ENCODE data around the gene IL1RL1.

IL1RL1 gene

DNA sequence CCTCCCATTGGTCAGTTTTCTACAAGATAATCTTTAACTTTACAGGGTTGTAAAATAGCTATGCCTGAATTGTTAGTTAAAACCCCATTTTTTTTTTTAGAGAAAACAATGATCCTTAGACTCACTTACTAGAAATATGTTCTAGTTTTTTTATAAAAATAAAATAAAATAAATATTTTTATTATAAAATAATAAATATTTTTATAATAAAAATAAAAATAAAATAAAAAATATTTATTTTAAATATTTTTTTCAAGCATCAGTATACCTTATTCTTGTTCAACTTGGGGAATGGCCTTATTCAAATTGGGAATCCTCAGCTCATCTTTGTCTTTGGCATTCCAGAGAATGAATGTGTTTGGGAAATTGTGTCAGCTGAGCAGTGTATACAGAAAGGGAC, 20.8 kb upstream of the IL1RL1 start:
- TF ChIP-seq, protein P1, sequence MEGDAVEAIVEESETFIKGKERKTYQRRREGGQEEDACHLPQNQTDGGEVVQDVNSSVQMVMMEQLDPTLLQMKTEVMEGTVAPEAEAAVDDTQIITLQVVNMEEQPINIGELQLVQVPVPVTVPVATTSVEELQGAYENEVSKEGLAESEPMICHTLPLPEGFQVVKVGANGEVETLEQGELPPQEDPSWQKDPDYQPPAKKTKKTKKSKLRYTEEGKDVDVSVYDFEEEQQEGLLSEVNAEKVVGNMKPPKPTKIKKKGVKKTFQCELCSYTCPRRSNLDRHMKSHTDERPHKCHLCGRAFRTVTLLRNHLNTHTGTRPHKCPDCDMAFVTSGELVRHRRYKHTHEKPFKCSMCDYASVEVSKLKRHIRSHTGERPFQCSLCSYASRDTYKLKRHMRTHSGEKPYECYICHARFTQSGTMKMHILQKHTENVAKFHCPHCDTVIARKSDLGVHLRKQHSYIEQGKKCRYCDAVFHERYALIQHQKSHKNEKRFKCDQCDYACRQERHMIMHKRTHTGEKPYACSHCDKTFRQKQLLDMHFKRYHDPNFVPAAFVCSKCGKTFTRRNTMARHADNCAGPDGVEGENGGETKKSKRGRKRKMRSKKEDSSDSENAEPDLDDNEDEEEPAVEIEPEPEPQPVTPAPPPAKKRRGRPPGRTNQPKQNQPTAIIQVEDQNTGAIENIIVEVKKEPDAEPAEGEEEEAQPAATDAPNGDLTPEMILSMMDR (conservative IDR thresholded peaks at IDR 0.05; ENCODE audit: low read depth, low read length), result no peak
- DNase-seq (ENCODE audit: low read depth), result no peak
- H3K4me3 ChIP-seq (ENCODE audit: low read depth, low read length), result no peak overlapping the region

DNA sequence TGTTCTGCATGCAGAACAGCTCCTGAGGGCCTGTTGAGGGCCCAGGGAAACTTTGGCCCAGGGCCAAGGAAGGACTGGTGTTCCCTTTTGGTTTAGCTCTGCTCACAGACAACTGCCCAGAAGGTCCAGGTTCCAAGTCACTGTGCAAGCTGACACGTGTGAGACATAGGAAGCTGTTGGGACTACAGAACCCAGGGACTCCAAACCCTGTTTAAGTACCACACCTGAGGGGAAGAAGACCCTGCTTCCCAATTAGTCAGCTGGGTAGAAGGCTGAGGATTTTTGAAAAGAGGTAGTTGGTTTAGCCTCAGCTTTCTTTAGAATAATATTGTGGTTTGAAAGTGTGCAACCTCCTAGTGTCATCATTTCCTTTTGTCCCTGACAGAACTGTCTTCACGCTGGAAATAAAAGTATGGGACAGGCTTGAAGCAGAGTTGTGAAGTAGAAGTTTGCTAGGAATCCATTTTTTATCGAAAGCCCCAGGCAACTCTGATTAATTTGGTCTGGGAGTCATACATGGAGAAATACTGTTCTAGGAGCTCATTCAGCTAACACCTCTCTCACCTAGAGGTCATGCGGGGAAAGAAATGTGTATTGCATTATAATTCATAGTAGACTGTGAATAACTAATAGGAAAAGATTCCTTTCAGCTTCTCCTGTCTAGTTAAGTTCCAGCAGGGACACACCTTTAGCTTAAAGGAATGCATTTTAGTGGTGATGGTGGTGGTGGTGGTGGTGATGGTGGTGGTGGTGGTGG, 19.9 kb upstream of the IL1RL1 start:
- no peak overlapping the region for H3K4me3 ChIP-seq (ENCODE audit: low read depth, low read length)
- TF ChIP-seq, protein P1 (conservative IDR thresholded peaks at IDR 0.05; ENCODE audit: low read depth, low read length), result no peak
- DNase-seq (ENCODE audit: low read depth), result no peak

DNA sequence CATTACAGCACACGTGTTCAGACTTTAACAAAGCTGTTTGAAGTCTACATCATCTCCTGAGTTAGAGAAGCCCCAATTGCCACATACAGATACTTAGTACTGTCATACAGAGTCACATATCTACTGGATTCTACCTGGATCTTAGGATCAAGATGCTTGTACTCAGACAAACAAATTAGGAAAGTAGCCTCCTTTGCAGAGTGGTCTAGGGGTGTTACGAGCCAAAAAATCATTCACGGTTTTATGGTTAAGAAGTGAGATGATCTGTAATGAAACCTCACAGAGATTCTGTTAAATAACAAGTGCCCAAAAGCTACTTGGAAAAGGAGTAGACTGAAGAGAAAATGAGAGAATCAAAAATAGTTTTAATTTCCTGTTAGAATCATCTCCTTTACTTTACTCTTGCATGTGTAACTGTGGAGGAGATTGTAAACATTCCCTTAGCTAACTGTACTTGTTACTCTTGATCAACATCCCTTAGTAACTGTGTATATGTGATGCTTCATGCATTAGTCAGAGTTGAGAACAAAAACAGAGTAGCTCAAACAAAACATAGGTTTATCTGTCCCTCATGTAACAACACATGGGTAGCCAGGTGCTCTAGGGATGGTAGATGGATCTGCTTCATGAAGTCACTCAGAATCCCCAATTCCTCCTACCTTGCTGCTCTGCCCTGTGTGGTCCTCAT, 16.4 kb upstream of the IL1RL1 start:
- DNase-seq (ENCODE audit: low read depth), result peak; percentile 87
- TF ChIP-seq, protein P1 (conservative IDR thresholded peaks at IDR 0.05; ENCODE audit: low read depth, low read length), result no peak
- H3K4me3 ChIP-seq (ENCODE audit: low read depth, low read length), result no peak overlapping the region

DNA sequence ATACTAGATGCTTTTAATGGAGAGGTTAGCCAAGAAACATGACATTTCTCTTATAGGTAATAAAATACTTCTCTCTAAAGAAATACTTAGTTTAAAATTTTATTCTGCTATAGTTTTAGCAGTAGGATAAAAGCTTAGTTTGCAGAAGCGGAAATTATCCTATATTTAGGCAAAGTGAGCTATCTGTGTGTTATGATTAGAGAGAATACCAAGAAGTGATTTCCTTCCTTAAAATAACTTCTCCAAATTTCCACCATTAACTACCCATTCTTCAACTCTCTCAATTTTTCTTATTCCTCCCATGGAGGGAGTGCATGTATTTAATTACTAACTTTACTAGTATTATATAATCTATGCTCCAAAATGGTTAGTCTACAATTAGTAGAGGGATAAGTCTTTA, 15.8 kb upstream of the IL1RL1 start:
- TF ChIP-seq, protein P1 (conservative IDR thresholded peaks at IDR 0.05; ENCODE audit: low read depth, low read length), result no peak
- no peak for DNase-seq (ENCODE audit: low read depth)
- no peak overlapping the region for H3K4me3 ChIP-seq (ENCODE audit: low read depth, low read length)

DNA sequence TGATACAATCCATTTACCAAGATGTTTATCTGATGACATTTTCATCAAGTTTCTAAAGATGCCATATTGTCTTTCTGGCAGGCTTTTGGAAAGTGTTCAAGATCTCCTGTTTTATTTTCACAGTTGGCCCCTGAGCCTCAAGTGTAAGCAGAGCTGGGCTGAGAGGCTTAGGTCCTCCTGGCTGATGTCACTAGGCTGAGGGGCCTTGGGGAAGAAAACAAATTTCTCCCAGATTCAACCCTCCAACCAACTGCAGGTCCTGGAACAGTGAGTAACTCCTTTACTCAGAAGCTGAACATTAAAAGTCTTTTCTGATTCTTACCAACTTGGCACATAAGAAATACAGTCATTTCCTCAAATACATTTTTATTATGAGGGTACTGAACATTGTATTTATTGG, 14.9 kb upstream of the IL1RL1 start:
- H3K4me3 ChIP-seq (ENCODE audit: low read depth, low read length), result no peak overlapping the region
- DNase-seq (ENCODE audit: low read depth), result no peak
- TF ChIP-seq, protein P1 (conservative IDR thresholded peaks at IDR 0.05; ENCODE audit: low read depth, low read length), result no peak

DNA sequence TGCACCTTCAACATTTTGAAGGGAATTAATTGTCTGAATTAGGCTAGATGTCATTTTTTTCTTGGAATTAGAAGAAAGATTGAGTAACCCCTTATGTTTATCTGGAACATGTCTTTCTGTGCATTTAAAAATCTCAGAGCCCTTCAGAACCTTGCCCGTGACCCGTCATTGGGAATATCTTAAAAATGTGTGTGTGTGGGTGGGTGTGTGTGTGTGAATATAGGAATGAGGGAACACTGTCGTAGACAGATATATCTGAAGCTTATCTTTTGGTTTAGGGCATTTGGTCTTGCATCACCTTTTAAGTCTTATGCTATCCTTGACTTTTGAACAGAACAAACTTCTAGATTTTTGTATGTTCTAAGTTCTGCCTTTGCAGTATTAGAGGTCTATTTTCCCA, 13.5 kb upstream of the IL1RL1 start:
- peak; percentile 51 for DNase-seq (ENCODE audit: low read depth)
- H3K4me3 ChIP-seq (ENCODE audit: low read depth, low read length), result no peak overlapping the region
- TF ChIP-seq, protein P1 (conservative IDR thresholded peaks at IDR 0.05; ENCODE audit: low read depth, low read length), result no peak

Data from choroid plexus epithelial cell (primary cell).